ENCODE results near the gene BFSP1.

- TF ChIP-seq CTCF (conservative IDR thresholded peaks at IDR 0.05 in 1 of 2, IDR thresholded peaks at IDR 0.05 in 1 of 2; ENCODE audit: low read depth in 1 of 2, low read length in 2 of 2) (no peak), EZH2 (IDR thresholded peaks at IDR 0.05; ENCODE audit: low read length, missing control alignments) (no peak)
Measured at GRCh38 chr20:17460119-17460518, 71.1 kb downstream of the BFSP1 start.

Data from fibroblast of lung (primary cell).